ENCODE results near the gene MYBPHL.
A peak's percentile ranks its signal among the peaks of the same experiment; 100 is the strongest.

GRCh38 chr1:109274533-109275476, 32.0 kb downstream of the MYBPHL start:
- TF ChIP-seq POLR2A (IDR thresholded peaks at IDR 0.05) = peak in 2 of 3 donors; percentile 29 to 45
- no peak for TF ChIP-seq CTCF (IDR thresholded peaks at IDR 0.05)
